GM13976 (cell line): Measurements from ENCODE around the gene AKAP5.

ENCODE experiments used
- DNase-seq: peaks from one replicate; pipeline ENCODE4 v3.0.0; 2012; ENCODE audit warnings: low spot score
- in situ Hi-C: fragments of 300-500 bp; cut with MboI; formaldehyde crosslinking; loops from one replicate; pipeline ENCODE4 v1.12.0; 2022; ENCODE audit warnings: low sequenced_read_pairs, mixed read lengths, inconsistent platforms; ENCODE audit not compliant: unreplicated experiment
- TF ChIP-seq, protein P1 (sequence below): IDR thresholded peaks from 2 replicates; pipeline ENCODE4 v1.5.1; 2012; ENCODE audit warnings: borderline replicate concordance, mild to moderate bottlenecking; ENCODE audit not compliant: insufficient read depth; ENCODE audit errors: extremely low read depth, missing control alignments, control extremely low read depth

AKAP5 gene

GRCh38 chr14:64465191-64465822 lies at the start of gene AKAP5:
TSS of gene AKAP5 (plus strand) at chr14:64465499. CDS start at chr14:64468395, 2,896 bp downstream.
- DNase-seq = peak; percentile 81
- TF ChIP-seq, protein P1, sequence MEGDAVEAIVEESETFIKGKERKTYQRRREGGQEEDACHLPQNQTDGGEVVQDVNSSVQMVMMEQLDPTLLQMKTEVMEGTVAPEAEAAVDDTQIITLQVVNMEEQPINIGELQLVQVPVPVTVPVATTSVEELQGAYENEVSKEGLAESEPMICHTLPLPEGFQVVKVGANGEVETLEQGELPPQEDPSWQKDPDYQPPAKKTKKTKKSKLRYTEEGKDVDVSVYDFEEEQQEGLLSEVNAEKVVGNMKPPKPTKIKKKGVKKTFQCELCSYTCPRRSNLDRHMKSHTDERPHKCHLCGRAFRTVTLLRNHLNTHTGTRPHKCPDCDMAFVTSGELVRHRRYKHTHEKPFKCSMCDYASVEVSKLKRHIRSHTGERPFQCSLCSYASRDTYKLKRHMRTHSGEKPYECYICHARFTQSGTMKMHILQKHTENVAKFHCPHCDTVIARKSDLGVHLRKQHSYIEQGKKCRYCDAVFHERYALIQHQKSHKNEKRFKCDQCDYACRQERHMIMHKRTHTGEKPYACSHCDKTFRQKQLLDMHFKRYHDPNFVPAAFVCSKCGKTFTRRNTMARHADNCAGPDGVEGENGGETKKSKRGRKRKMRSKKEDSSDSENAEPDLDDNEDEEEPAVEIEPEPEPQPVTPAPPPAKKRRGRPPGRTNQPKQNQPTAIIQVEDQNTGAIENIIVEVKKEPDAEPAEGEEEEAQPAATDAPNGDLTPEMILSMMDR = peak; percentile 13
- in situ Hi-C loops = no loop called here

GRCh38 chr14:64416348-64416932 lies 48.9 kb upstream of the AKAP5 start:
- TF ChIP-seq, protein P1 = no peak
- in situ Hi-C loops = no loop called here
- no peak for DNase-seq

DNA sequence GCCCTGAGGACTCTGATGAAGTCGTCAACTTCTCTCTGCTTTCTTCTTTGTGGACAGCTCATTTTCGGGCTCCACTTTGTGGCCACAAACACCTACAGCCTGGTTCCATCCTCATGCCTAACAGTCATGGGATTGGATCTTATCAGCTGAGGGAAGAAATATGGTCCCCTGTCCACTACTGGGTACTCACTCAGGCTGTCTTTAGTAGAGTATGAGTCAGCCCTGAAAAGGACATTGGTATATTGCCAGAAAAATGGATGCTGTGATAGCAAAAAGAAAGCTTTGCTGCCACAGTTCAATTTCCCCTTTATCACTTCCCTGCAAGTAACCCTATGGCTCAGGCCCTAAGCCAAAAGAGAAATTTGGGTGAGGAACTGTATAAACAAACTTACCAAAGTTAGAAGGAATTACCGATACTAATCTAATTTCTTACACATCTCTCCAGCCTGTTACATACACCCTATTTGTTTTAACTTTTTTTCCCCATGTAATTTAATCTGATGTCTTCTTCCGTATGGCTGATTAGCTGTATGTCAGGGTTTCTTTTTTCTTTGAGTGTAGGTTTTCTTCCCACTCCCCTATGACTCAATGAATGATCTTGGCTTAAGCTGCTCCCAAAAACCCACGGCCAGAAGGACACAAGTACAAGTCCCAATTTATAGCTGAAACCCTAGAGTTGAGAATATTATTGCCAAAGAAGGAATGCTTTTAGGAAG lies 48.1 kb upstream of the AKAP5 start:
- DNase-seq = no peak

DNA sequence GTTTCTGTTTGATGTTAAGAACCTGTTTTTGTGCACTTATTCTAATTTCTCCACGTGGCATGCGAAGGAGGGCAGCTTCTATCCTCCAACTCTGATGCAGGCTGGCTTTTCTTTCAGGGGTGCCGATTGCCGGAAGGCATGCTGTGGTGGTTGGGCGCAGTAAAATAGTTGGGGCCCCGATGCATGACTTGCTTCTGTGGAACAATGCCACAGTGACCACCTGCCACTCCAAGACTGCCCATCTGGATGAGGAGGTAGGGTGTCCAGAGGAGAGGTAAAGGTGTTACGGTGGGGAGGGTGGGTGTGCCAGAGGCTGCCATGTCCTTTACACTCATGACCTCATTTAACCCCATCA lies 47.6 kb upstream of the AKAP5 start:
- TF ChIP-seq, protein P1 = no peak
- no peak for DNase-seq
- in situ Hi-C loops = no loop called here

More for the DNA sequence above, 48.1 kb upstream of the AKAP5 start:
- in situ Hi-C loops = no loop called here
- TF ChIP-seq, protein P1 = no peak

DNA sequence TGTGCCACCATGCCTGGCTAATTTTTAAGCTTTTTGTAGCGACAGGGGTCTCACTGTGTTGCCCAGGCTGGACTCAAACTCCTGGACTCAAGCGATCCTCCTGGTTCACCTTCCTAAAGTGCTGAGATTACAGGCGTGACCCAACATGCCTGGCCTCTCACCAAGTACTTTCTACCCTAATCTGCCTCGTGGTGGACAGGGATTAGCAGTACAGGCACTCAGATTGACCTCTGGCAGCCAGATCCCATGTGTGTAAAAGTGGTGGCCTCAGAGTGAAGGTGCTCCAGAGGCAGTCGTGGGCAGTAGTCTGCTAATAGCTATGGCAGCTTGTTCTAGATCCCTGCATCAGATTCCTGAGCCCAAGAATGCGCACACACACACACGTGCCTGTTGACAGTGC lies 46.3 kb upstream of the AKAP5 start:
- DNase-seq = no peak
- TF ChIP-seq, protein P1 = no peak
- in situ Hi-C loops = no loop called here

DNA sequence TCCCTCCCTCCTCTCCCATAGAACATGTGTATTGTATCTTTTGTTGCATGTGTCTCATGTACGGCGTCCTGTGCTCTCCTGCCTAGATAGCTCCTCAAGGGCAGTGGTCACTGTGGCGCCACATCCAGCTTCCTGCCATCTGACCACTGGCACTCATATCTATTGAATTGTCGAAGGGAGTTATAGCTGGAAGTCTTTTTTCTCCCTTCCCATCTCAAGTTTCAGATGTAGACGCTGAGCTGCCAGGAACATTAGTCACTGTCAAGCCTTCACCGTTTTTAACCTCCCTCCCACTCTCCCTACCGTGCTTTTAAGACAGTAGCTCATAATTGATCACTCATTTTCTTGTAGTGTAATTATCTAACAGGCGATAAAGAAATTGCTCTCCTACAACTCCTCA lies 44.1 kb upstream of the AKAP5 start:
- no peak for DNase-seq
- in situ Hi-C loops = no loop called here
- TF ChIP-seq, protein P1 = no peak
